AG09309 (cell line): ENCODE measurements around the gene CCNI.
"Not testable (repeated sequence)": the region's sequence is repeated elsewhere in the genome, so short reads cannot be mapped to it uniquely, and the experiment has no call there.

ENCODE experiments used
- DNase-seq: peaks from one replicate; pipeline ENCODE4 v3.0.0-alpha.2; 2010; ENCODE audit warnings: low read depth
- H3K4me3 ChIP-seq: 2 replicates; pipeline ENCODE4 v1.5.1; 2011; ENCODE audit warnings: mild to moderate bottlenecking, low read depth, low read length, moderate library complexity; ENCODE audit not compliant: control insufficient read depth
- TF ChIP-seq, protein P1 (sequence below): IDR thresholded peaks from 2 replicates; pipeline ENCODE4 v1.5.1; 2011; ENCODE audit warnings: mild to moderate bottlenecking, low read depth, low read length, inconsistent platforms; ENCODE audit not compliant: insufficient read depth, control insufficient read depth; ENCODE audit errors: missing control alignments

Gene CCNI

DNA sequence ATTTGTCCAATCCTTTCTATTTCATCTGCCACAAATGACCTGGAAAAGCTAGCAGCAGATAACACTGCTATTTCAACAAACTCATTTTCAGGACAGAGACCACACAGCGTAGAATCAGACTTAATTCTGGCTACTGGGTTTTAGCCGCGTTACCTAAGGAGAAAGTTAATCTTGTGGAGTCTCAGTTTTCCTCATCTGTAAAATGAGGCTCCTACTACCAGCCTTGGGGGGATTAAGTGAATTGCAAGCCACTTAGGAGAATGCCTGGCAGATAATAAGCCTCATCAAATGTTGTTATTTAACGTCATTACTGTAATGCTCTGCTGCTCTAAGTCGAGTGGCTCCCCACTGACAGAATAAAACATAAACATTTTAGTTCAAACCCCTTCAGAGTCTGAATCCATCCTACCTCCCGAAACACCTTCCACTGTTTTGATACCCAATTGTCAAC is 1.4 kb downstream of the CCNI start:
- peak overlapping the region; percentile 85 for H3K4me3 ChIP-seq
- TF ChIP-seq, protein P1, sequence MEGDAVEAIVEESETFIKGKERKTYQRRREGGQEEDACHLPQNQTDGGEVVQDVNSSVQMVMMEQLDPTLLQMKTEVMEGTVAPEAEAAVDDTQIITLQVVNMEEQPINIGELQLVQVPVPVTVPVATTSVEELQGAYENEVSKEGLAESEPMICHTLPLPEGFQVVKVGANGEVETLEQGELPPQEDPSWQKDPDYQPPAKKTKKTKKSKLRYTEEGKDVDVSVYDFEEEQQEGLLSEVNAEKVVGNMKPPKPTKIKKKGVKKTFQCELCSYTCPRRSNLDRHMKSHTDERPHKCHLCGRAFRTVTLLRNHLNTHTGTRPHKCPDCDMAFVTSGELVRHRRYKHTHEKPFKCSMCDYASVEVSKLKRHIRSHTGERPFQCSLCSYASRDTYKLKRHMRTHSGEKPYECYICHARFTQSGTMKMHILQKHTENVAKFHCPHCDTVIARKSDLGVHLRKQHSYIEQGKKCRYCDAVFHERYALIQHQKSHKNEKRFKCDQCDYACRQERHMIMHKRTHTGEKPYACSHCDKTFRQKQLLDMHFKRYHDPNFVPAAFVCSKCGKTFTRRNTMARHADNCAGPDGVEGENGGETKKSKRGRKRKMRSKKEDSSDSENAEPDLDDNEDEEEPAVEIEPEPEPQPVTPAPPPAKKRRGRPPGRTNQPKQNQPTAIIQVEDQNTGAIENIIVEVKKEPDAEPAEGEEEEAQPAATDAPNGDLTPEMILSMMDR, result no peak
- no peak for DNase-seq

DNA sequence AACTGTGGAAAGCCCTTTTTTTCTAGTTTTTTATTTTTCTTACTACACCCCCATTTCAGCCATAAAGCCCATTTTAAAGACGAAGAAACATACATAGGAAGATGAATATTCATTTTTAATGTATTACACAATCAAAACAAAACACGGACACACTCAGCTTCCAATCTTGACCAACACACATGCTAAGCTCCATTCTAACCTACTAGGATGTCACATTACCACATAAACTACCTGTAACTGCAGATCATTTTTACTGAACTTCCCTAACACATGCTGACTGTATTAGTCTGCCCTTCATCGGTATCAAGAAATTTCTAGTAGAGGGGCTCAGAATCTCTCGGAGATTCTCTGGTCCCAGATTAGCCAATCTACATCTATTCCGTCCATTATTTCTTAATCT is 1.8 kb downstream of the CCNI start:
- DNase-seq, result no peak
- TF ChIP-seq, protein P1, result no peak
- H3K4me3 ChIP-seq, result peak overlapping the region; percentile 85

DNA sequence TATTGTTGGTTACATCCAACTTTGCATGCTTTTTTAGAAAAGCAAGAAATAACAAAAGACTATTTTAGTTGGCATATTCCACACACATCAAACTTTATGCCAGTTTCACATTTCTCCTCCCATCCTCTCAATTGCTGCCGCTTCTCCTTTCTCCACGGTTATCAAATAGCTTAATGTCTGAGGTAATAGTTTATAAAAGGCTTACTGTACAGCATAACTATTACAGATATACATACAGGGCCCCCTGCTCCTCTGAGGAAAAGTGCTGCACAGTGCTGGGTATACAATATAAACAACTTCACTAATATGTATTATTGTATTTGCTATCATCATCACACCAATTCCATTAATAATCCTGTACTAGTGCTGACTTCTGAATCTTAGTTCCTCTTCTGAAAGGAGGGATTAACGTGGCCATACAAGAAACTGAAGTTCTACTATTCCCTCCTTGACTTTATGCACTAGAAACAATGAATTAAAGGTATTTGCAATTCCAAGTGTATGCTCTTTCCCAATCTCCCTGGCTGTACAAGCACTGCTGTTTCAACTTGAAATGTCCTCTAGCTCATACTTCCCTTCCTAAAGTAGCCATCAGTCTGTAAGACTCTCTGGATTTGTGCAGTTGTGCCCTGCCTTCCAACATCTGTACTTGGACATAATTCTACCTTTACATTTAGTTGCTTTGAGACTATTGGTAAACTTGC is 2.5 kb downstream of the CCNI start:
- peak overlapping the region; percentile 85 for H3K4me3 ChIP-seq
- no peak for DNase-seq
- TF ChIP-seq, protein P1, result no peak

DNA sequence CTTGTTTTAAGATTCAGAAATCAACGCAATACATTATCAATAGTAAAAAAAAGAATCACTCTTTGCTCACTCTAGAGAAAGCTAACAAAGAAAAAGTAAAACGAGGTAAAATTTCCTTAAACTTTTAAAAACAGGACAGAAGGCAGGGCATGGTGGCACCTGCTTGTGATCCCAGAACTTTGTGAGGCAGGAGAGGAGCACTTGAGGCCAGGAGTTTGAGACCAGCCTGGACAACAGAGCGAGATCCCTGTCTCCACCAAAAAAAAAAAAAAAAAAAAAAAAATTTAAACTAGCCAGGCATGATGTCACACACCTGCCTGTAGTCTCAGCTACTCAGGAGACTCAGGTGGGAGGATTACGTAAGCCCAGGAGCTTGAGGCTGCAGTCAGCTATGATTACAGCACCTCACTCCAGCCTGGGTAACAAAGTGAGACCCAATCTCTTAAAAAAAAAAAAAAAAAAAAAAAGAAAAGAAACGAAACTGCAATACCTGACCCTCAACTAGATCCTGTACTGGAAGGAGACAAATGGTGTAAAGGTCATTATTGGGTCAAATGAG is 3.5 kb downstream of the CCNI start:
- H3K4me3 ChIP-seq, result no peak overlapping the region
- TF ChIP-seq, protein P1, result no peak
- DNase-seq, result no peak

DNA sequence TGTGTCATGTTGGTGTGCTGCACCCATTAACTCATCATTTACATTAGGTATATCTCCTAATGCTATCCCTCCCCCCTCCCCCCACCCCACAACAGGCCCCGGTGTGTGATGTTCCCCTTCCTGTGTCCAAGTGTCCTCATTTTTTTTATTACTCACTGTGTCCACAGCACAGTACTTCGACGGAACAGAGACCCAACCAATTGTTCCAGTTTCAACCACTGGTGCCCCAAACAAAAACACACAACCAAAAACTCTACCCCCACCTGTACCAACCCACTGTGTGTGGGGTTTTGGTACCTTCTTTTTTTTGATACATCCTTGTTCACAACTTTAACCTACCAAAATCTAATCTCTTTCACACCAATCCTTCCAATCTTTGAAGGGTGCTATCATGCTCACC is 6.3 kb downstream of the CCNI start:
- DNase-seq, H3K4me3 ChIP-seq: not testable (repeated sequence)

DNA sequence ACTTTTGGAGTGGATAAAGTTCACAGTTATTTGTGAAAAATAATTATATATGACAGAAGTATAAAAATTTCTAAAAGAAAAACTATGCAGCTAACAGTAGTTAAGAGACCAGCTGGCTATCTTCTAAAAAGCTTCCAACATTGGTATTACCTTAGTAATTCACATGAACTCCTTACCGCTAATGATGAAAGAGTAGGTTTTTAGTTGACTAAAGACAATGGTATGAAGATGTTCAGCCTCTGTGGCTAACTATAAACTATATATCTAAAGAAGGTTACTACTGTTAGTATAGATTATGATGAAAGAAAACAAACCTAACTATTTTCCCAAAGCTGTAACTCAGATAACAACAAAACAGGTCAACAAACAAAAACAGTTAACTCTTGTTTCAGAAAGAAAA is 10.4 kb downstream of the CCNI start:
- DNase-seq, result no peak
- TF ChIP-seq, protein P1, result no peak
- no peak overlapping the region for H3K4me3 ChIP-seq

DNA sequence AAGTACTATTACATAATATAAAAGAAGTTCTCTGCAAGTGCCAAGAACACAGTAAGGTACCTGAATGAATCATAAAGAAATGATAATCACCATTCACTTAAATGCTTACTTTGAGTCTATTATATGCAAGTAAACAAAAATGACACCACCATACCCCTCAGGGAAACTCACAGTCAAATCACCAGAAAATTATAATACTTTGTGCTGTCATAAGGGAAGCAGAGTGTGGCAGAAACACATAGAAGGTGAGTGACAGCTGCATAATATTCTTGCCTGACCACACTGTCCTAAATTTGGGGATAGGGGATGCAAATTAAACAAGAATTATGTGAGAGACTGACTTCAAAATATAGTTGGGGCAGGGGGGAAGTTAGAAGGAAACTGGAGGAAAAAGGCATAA is 12.9 kb downstream of the CCNI start:
- no peak overlapping the region for H3K4me3 ChIP-seq
- DNase-seq, result no peak
- TF ChIP-seq, protein P1, result no peak
